HG02798 (cell line): Measurements from ENCODE around the gene EPS8L2.
"Not testable (repeated sequence)": the region's sequence is repeated elsewhere in the genome, so short reads cannot be mapped to it uniquely, and the experiment has no call there.

Source experiments
- ATAC-seq: cut with Tn5 transposase; IDR thresholded peaks from one replicate; pipeline ENCODE4 v1.9.1; 2021; ENCODE audit warnings: mild to moderate bottlenecking; ENCODE audit not compliant: unreplicated experiment, poor library complexity

Gene EPS8L2

GRCh38 chr11:688681-689080 lies 17.4 kb upstream of the EPS8L2 start:
- no peak for ATAC-seq

- no peak for ATAC-seq
Measured at GRCh38 chr11:689625-690024, 16.4 kb upstream of the EPS8L2 start.

GRCh38 chr11:690244-690643 lies 15.8 kb upstream of the EPS8L2 start:
- not testable (repeated sequence) for ATAC-seq

GRCh38 chr11:690738-691633 lies 15.0 kb upstream of the EPS8L2 start:
- ATAC-seq = no peak

GRCh38 chr11:691710-692590 lies 14.1 kb upstream of the EPS8L2 start:
- no peak for ATAC-seq

- no peak for ATAC-seq
Measured at GRCh38 chr11:692824-693414, 13.1 kb upstream of the EPS8L2 start.

- no peak for ATAC-seq
Measured at GRCh38 chr11:693415-693831, 12.6 kb upstream of the EPS8L2 start.

- ATAC-seq = no peak
Measured at GRCh38 chr11:693887-694562, 12.0 kb upstream of the EPS8L2 start.

GRCh38 chr11:694563-695287 lies 11.3 kb upstream of the EPS8L2 start, which contains the start of gene DEAF1:
DEAF1 (minus strand) TSS chr11:695222; CDS start chr11:695047, 175 bp downstream.
- ATAC-seq = peak; percentile 83

- no peak for ATAC-seq
Measured at GRCh38 chr11:695288-695537, 10.8 kb upstream of the EPS8L2 start.

GRCh38 chr11:695538-696248 lies 10.3 kb upstream of the EPS8L2 start, which contains the start of gene TMEM80:
TMEM80 (plus strand) TSS chr11:695816; CDS start chr11:695828, 12 bp downstream.
- peak; percentile 75 for ATAC-seq

GRCh38 chr11:696955-697491 lies 9.0 kb upstream of the EPS8L2 start:
- no peak for ATAC-seq

GRCh38 chr11:697811-698311 lies 8.2 kb upstream of the EPS8L2 start:
- ATAC-seq = no peak

GRCh38 chr11:698493-699115 lies 7.4 kb upstream of the EPS8L2 start:
- ATAC-seq = no peak

- no peak for ATAC-seq
Measured at GRCh38 chr11:699116-699508, 6.9 kb upstream of the EPS8L2 start.

GRCh38 chr11:699753-700152 lies 6.3 kb upstream of the EPS8L2 start:
- ATAC-seq = no peak

- no peak for ATAC-seq
Measured at GRCh38 chr11:701741-702461, 4.1 kb upstream of the EPS8L2 start.
